NCI-H524 treated with DMSO at 0.1 percent for 48 hours (cell line): ENCODE measurements around the gene PARD3B.

Source experiments
- DNase-seq: peaks from one replicate; lab custom pipeline; 2025; lab: John Stamatoyannopoulos, UW

Gene PARD3B

GRCh38 chr2:205657579-205657978 is 1112.3 kb downstream of the PARD3B start:
- no peak for DNase-seq

GRCh38 chr2:205658068-205658467 is 1112.8 kb downstream of the PARD3B start:
- no peak for DNase-seq

GRCh38 chr2:205658572-205658971 is 1113.3 kb downstream of the PARD3B start:
- no peak for DNase-seq

GRCh38 chr2:205659922-205660321 is 1114.6 kb downstream of the PARD3B start:
- DNase-seq = no peak

- DNase-seq = no peak
These were observed 1115.3 kb downstream of the PARD3B start for GRCh38 chr2:205660521-205661124.

GRCh38 chr2:205661281-205661680 is 1116.0 kb downstream of the PARD3B start:
- DNase-seq = no peak

GRCh38 chr2:205662206-205662965 is 1117.1 kb downstream of the PARD3B start:
- DNase-seq = no peak

- DNase-seq = no peak
These were observed 1120.5 kb downstream of the PARD3B start for GRCh38 chr2:205665791-205666190.
